GM19328 (cell line): ENCODE results near the gene NNT.
A peak's percentile ranks its signal among the peaks of the same experiment; 100 is the strongest.
"Not testable (repeated sequence)": the region's sequence is repeated elsewhere in the genome, so short reads cannot be mapped to it uniquely, and the experiment has no call there.

Experiments used
- ATAC-seq: cut with Tn5 transposase; IDR thresholded peaks from one replicate; pipeline ENCODE4 v1.9.1; 2021; ENCODE audit warnings: mild to moderate bottlenecking, moderate library complexity; ENCODE audit not compliant: unreplicated experiment

NNT gene

DNA sequence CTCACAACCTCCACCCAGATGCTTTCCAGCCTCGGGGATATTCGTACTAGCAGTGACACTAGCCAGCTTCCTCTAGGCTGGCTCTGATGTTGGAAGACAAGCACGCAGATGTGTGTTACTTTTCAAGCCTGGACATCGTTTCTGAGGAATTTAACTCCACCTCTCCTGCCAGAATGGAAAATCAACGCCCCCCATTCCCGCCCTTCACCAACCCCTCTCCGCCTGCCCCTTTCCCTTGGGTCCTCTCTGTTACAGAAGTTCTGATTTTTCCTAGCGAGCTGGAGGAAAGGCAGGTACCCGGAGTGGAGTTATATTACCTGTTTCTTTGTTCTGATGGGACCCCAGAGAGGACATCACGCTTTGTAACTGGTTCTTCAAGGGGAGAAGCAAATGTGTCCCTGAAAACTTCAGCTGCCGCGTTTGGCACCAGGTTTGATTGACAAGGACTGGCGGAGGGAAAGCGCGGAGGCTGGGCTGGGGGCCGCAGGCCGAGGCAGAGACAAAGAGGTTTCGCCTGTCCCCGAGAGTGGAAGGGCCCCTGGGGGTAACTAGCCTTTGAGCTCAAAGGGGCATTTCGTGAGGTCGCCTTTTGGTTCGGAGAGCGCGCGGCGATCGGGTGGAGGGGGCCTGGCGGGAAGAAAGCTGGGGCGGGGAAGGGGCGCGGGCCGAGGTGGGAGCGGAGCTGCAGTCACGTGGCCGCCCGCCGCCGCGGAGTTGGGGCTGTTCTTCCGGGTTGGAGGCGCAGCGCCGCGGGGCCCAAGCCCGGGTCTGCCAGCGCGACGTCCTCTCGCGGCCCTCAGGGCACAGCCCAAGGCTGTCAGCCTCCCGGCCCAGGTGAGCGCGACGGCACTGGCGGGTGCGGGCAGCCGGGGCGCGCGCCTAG is at the start of gene NNT:
Gene NNT, plus strand, starts transcription at position 720 of the 883 bp plus-strand sequence. CDS start 6,016 bp downstream, outside the sequence.
- ATAC-seq, result peak; percentile 77

DNA sequence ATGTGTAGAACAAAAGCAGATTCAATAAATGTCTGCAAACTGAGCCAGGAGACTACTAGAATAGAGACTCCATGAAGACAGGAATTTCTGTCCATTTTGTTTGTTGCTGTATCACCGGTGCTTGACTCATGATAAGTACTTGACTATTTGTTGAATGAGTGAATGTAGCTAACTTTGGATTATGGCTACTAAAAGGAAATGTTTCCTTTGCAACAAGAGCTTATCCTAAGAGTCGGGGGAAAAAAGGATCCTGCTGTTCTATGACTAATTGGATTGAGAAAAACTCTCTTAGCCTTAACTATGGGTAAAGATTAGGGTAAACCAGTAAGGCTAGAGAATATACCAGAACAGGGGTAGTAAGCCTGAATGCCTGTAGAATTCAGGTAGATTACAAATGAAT is 49.6 kb upstream of the NNT start:
- no peak for ATAC-seq

DNA sequence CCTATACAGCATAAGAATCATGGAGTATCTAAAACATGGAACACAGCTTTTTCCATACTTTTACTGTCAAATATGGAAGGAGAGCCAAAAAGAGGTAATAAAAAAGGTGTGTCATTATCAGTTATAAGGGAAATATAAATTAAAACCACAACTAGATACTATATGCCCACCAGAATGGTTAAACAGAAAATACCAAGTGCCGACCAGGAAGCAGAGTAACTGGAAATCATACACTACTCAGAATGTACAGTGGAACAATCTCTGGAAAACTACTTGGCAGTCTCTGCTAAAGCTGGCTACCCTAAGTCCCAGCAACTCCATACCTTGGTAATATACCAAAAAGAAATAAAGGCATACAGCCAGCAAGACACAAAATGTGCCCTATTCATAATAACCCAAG is 48.5 kb upstream of the NNT start:
- no peak for ATAC-seq

DNA sequence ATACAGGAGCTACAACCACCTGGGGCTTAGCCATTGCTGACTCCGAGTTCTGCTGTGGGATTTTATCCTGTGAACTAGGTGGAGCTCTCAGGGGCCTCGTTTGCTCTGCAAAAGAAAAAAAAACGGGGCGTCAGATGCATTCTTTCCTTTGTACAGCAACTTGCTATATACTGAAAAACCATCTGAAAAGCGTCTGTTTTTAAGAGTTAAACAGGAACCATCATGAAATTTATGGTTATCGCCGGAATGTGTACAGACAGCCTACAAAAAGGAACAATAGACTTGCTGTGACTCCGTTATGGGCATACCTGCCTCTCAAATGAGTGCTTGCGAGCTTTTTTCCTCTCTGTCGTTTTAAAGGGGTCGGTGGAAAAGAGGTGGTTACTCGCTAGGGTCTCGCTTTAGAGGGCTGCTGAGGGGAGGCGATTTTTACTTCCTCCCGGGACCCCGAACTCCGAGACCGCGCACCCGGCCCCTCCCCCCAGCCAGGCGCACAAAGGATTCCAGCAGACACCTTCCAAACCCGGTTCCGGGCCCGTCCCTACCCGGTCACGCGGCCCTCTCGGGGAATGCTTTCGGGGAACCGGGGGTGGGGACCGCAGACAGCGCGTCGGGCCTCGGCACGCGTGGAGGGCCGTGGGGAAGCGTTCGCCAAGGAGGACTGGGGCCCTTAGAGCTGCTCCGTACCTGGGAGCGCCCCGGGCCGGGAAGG is 46.9 kb upstream of the NNT start:
- no peak for ATAC-seq

DNA sequence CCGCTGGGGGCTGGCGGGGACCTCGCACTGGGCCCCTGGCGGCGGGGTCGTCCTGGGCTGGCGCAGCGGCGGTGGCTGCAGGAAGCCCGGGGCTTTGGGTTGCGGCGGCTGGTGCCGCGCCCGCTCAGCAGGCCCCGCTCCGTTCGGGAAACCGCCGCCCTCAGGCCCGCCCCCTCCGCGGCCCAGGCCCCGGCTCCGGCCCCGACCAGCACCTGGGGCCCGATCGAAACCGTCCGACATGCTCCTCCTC is 46.4 kb upstream of the NNT start:
- peak; percentile 86 for ATAC-seq

DNA sequence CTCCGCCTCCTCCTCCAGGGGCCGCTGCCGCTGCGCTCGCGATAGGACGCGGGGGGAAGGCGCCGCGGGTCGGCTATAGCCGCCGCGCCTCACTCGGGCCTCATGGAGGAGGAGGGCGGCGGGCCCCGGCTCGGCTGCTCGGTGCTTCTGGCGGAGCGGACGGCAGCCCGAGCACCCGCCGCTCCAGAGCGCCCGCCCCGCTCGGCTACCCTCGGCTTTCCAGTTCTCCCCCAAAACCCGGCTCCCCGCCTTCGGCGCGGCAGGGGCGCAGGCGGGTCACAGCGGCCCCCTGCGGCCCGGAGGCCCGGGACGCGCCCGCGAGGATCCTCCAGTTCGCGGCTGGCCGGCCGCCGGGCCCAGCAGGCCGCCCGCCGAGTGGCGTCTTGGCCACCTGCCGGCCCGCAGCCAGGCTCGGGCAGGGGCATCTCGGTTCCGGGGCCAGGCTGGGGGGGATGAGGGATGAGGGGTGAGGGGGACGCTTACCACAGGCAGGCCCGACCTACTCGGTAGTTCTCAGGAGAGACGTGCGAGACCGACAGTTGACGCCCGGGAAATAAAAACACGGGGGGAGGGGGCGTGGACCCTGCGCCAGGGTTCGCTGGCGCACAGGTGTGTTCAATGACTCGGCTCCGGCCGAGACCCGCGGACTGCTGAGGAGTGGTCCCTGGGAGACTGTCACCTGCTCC is 46.0 kb upstream of the NNT start, which contains the start of gene PAIP1:
Gene PAIP1, minus strand, starts transcription at position 221 of the 686 bp plus-strand sequence. CDS start 231 bp downstream, outside the sequence.
- ATAC-seq, result peak; percentile 74

DNA sequence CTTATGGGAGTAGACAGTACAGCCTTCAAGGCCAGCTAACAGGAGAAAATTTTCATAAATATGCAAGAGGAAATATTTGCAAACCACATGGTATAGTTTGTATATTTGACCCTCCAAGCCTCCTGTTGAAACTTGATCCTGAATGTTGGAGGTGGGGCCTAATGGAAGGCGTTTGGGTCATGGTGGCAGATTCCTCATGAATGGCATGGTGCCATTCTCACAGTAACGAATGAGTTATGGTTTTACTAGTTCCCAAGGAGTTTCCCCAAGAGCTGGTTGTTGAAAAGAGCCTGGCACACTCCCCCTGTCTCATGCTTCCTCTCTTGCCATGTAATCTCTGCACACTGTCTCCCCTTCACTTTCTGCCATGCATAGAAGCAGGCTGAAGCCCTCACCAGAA is 42.9 kb upstream of the NNT start:
- no peak for ATAC-seq

DNA sequence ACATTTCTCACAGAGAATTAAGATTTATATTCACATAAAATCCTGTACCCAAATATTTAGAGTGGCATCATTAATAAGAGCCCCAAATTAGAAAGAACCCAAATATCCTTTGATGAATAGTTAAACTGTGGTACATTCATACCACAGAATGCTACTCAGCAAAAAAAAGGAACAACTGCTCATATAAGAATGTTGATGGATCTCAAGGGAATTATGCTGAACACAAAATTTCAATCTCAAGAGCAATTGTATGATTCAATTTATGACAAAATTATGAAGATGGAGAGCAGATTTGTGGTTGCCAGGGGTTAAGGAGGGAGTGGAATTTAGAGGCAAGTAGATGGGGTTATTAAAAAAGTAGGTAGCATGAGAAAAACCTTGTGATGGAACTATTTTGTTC is 41.6 kb upstream of the NNT start:
- no peak for ATAC-seq

DNA sequence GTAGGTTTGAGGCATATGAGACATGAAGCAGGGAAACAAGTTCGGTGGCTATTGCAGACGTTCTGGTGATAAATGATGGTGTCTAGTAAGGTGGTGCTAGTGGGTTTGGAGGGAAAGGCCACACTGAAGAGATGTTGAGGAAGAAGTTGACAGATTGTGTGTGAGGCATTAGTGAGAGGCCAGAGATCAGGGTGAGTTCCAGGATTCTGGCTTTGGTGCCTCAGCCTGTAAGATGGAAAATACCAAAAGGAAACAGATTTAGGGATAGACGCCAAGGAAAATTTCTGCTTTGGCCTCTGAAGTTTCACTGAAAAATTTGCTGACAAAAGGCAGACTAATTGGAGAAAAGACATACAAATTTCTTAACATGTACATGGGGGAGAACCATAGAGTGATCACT is 39.7 kb upstream of the NNT start:
- no peak for ATAC-seq

DNA sequence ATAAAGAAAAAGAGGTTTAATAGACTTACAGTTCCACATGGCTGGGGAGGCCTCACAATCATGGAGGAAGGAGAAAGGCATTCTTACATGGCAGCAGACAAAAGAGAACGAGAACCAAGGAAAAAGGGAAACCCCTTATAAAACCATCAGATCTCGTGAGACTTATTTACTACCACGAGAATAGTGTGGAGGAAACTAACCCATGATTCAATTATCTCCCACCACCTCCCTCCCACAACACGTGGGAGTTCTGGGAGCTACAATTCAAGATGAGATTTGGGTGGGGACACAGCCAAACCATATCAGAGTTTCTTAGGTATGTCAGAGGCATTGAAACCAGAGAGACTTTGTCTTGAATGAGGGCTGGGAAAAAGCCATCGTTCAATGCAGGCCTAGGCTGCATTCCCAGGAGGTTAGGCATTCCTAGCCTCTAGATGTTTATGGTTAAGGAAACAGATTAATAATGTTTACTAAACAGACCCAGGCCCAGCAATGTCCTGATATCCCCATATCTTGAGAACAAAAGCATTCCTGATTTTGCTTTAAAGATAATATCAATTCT is 38.6 kb upstream of the NNT start:
- no peak for ATAC-seq

DNA sequence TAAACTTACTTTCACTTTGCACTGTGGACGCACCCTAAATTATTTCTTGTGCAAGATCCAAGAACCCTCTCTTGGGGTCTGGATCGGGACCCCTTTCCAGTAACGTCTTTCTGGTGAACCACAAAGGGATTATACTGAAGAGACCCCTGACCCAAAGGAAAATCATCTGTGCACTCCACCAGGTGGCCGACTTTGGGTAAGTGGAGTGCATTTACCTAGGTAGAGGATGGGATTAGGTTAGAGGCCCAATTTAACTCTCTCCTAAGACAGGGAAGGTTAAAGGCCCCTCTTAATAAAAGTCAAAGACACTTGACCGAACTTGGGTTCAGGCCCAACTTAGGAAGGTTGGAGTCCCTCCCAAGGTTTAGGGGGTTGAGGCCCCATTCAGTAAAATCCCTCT is 37.9 kb upstream of the NNT start:
- no peak for ATAC-seq

DNA sequence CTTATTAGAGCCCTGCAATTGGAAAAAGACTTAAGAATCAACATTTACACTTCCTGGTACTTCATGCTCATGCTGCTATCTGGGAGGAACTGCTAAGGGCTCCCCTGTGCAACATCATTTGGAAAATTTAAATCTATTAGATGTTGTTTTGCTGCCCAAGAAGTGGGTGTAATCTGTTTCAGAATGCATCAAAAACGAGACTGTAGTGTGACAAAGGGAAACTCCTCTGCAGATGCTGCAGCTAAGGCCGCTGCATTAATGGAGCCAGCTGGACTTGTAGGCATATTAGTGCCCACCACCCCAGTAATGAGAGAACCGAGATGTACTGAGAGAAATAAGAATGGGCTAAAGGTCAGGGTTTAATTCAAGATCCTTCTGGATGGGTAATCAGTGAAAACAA is 35.0 kb upstream of the NNT start:
- ATAC-seq, result no peak

DNA sequence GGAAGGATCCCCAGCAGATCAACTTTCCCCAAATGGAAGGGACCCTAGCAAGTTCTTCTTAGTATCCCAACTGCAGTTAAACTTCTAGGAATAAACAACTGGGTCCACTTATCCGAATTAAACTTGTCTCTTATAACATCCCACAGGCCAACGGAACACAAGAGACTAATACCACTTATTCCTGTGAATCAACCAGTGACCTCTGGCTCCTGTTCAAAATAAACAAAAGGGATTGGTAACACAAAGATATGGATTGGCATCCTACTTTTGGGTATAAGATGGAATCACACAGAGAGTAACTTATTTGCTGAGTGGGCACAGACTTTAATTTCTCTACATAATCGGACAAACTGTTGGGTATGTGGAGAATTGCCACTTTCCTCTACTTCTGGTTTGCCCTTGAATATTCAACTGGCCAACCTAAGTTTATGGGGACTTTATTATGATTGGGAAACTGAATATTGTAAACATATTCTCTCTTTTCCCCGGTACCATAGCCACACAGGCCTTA is 33.7 kb upstream of the NNT start:
- ATAC-seq, result no peak

DNA sequence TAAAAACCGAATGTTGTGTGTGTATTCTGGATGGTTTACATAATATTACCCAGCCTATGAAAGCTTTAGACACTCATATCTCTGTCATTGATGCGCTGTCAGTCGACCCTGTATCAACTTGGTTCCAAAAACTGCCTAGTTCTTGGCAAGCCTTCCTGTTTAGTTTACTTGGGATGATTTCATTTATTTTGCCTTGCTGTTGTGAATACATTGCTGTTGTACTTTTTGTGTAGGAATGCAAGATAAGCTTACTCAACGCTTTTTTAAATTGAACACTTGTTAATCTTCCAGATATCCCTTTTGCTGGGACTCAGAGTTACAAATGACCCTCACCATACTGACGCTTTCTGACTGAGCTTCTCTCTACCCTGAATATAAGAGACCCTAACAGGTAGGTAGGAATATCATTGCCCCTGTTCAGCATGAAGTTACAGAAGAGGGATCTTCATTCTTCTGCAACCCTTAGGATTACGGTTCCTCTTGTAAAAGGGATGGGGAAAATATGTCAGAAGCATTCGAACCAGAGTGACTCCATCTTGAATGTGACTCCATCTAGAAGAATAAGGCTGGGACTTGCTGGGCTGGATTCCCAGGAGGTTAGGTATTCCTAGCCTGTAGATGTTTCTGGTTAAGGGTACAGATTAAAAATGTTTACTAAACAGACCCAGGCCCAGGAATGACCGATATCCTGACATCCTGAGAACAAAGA is 32.4 kb upstream of the NNT start:
- ATAC-seq, result no peak

DNA sequence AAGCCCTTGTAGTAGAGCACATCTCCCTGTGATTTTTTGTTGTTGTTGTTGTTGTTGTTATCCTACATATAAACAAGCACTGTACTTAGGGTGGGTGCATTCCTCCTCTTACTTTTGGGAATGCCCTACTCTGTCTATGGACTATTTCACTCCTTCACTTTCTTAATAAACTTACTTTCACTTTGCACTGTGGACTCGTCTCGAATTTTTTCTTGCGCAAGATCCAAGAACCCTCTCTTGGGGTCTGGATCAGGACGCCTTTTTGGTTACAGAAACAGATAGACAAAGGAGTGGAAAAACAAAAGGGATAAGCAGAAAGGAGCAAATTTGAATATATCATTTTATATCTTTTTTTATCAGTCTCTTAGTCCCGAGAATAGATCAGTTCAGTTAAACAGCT is 31.7 kb upstream of the NNT start:
- ATAC-seq, result no peak

DNA sequence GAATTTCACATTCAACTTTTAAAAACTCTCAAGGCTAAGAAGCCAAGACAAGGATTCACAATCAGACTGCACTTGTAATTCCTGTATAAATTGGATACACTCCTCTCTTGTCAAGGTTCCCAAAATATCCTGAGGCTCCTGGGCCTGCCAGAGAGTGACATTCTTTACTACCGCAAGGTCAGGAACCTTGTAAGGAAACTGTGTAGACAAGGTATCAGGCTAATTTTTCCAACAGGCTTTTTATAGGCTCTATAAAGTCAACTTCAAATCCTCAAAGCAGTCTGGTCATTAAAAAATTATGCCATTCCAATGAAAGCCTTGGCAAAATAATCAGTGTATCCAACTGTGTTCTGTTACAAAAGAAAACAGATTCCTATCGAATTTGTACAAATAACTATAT is 30.6 kb upstream of the NNT start:
- no peak for ATAC-seq

DNA sequence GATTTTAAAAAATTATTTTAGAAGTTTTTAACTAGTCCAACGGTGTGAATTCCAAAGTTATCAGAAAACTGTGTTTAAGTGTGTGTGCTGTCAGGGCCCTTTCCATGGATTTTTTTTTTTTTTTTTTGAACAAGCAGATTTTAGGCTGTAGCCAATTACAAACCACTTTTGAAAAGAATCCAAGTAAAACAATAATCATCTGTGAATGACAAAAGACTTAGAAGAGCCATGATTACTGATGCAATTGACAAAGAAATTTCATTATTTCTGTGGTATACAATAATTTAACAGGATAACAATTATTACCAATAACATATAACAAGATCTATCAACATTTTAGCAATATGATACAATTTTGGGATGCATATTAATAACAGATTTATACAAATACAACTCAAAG is 29.9 kb upstream of the NNT start:
- no peak for ATAC-seq

DNA sequence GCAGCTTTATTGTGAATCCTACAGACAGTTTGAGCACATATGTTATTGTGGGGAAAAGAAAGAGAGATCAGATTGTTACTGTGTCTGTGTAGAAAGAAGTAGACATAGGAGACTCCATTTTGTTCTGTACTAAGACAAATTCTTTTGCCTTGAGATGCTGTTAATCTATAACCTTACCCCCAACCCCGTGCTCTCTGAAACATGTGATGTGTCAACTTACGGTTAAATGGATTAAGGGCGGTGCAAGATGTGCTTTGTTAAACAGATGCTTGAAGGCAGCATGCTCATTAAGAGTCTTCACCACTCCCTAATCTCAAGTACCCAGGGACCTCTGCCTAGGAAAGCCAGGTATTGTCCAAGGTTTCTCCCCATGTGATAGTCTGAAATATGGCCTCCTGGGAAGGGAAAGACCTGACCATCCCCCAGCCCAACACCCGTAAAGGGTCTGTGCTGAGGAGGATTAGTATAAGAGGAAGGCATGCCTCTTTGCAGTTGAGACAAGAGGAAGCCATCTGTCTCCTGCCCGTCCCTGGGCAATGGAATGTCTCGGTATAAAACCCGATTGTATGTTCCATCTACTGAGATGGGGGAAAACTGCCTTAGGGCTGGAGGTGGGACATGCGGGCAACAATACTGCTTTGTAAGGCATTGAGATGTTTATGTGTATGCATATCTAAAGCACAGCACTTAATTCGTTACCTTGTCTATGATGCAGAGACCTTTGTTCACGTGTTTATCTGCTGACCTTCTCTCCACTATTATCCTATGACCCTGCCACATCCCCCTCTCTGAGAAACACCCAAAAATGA is 22.4 kb upstream of the NNT start:
- ATAC-seq, result not testable (repeated sequence)

DNA sequence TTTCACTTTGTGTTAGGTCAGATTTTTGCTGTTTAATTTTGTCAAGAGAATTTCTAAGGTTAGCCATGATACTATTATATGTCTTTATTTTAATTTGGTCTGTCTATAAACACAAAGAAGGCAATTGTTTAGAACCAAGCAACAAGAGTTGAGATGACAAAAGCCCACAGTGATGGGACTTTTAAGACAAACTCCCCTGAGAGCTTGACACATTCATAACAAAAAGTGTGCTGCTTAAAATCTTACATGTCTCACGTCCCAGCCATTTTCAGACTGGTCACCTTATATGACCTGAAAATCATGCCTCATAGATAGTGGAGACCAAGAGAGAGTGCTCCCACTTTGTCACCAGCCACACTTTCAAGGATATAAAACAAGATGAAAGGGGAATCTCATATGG is 21.6 kb upstream of the NNT start:
- no peak for ATAC-seq
